Endometrial microvascular endothelial cells (primary cell): ENCODE results near the gene FCRL2. TPM values are rescaled to one million over a fixed set of nuclear protein-coding genes. Genes with fewer than 3 reads are reported as not detected.

Experiments
- in situ Hi-C: cut with HindIII; loops from 2 replicates; pipeline ENCODE4 v1.10.0; 2017; ENCODE audit warnings: low sequenced_read_pairs, low pct_unique_long_range_greater_than_20kb; ENCODE audit errors: inconsistent ontology term
- total RNA-seq: library from RNA; depleted of rRNA; stranded (reverse); fragments of >200 nt; gene quantifications from one replicate; pipeline ENCODE4 v1.2.3, GENCODE V29; 2015; ENCODE audit errors: inconsistent ontology term

FCRL2 gene
- total RNA-seq, 1 donor from 2014 or later = not detected

- in situ Hi-C loops = no loop called here
These were observed 79.0 kb downstream of the FCRL2 start for GRCh38 chr1:157697781-157698569.

- in situ Hi-C loops = no loop called here
These were observed 79.8 kb downstream of the FCRL2 start for GRCh38 chr1:157696966-157697628.

Other genes starting within 250 kb of the FCRL2 start
- gene FCRL5, start 224.6 kb downstream of the FCRL2 start, total RNA-seq = not detected
- gene FCRL4, start 179.0 kb downstream of the FCRL2 start, total RNA-seq = not detected
- gene FCRL3, start 76.4 kb downstream of the FCRL2 start, total RNA-seq = not detected
- not detected for gene FCRL1, start 43.0 kb upstream of the FCRL2 start, total RNA-seq
- gene CD5L, start 64.7 kb upstream of the FCRL2 start, total RNA-seq = not detected
- 41.8 TPM for gene KIRREL1, start 216.5 kb upstream of the FCRL2 start, total RNA-seq